H1 (cell line): ENCODE measurements around the gene C2orf42. TPM values are rescaled to one million over a fixed set of nuclear protein-coding genes. Genes with fewer than 3 reads are reported as not detected.

Experiments
- ATF3 ChIP-seq: IDR thresholded peaks from 2 replicates; pipeline ENCODE4 v1.6.1; 2011; ENCODE audit warnings: low read depth, mild to moderate bottlenecking, low read length; ENCODE audit not compliant: insufficient read depth
- EP300 ChIP-seq, 2 experiments: IDR thresholded peaks; 1 replicate in 1 of 2; 2 replicates in 1 of 2; pipeline ENCODE4 v1.6.1; 2011 to 2012; ENCODE audit warnings: low read depth in 2 of 2, low read length in 2 of 2, mild to moderate bottlenecking in 2 of 2, borderline replicate concordance in 1 of 2, inconsistent platforms in 1 of 2, moderate library complexity in 1 of 2
- EZH2 ChIP-seq: fragments of 200-600 bp; sonication (generic); IDR thresholded peaks from 2 replicates; pipeline ENCODE4 v1.7.1; 2012; ENCODE audit warnings: low read depth, mild to moderate bottlenecking, moderate library complexity, low read length, inconsistent platforms; ENCODE audit not compliant: severe bottlenecking
- FOSL1 ChIP-seq: IDR thresholded peaks from 2 replicates; pipeline ENCODE4 v1.6.1; 2011; ENCODE audit warnings: mild to moderate bottlenecking, low read depth, low read length, moderate library complexity; ENCODE audit not compliant: insufficient read depth
- GTF2F1 ChIP-seq: IDR thresholded peaks from 2 replicates; pipeline ENCODE4 v1.6.1; 2012; ENCODE audit warnings: low read depth, low read length, improper control_type of control experiment, borderline replicate concordance
- JUN ChIP-seq: IDR thresholded peaks from 2 replicates; pipeline ENCODE4 v1.6.1; 2011; ENCODE audit warnings: low read depth, mild to moderate bottlenecking, improper control_type of control experiment, low read length
- JUND ChIP-seq: IDR thresholded peaks from 2 replicates; pipeline ENCODE4 v1.6.1; 2011; ENCODE audit warnings: mild to moderate bottlenecking, improper control_type of control experiment, low read length
- POLR2AphosphoS5 ChIP-seq: IDR thresholded peaks from 2 replicates; pipeline ENCODE4 v1.6.1; 2011; ENCODE audit warnings: low read depth, low read length
- SP1 ChIP-seq: IDR thresholded peaks from 2 replicates; pipeline ENCODE4 v1.6.1; 2011; ENCODE audit warnings: low read depth, low read length
- polyA plus RNA-seq, 7 experiments: library from polyadenylated mRNA; depleted of rRNA in 3 of 7; stranded (reverse) in 5 of 7; unstranded in 2 of 7; fragments of >200 nt in 5 of 7; fragments of 200-250 nt in 2 of 7; gene quantifications; 1 replicate in 5 of 7; 2 replicates in 1 of 7; 4 replicates in 1 of 7; pipeline versions ENCODE4 v1.2.1 to v1.2.3, GENCODE V29; 2011 to 2013; ENCODE audit warnings: missing spikeins in 2 of 7, mixed read lengths in 2 of 7
- total RNA-seq: library from RNA; stranded (reverse); fragmentation: NEBNext Ultra II Directional; extraction: Animal tissue kit (Norgen Biotek cat#: 25700); gene quantifications from 2 replicates; pipeline ENCODE4 v1.2.1, GENCODE V29; 2021

The C2orf42 gene
- total and polyA plus RNA-seq, 2 of the 8 experiments (the other 6 are each of a cell fraction or from before 2014, with no cell fraction given), result 3.9 to 10.7 TPM

- TF ChIP-seq FOSL1, result no peak
- no peak for TF ChIP-seq EZH2
- TF ChIP-seq EP300 (IDR thresholded peaks at IDR 0.05; ENCODE audit: borderline replicate concordance in 1 of 2, low read depth in 2 of 2, low read length in 2 of 2), result peak; percentile 12 to 96
- peak; percentile 85; the same call in 1 of the 2 replicates for TF ChIP-seq GTF2F1
- no peak for TF ChIP-seq SP1
- TF ChIP-seq JUN, result peak; percentile 72
- peak; percentile 93 for TF ChIP-seq ATF3
- 0 out of 2 replicates have a peak, but pooled peaks have one; percentile 3 for TF ChIP-seq POLR2AphosphoS5
- TF ChIP-seq JUND, result peak; percentile 99
These were observed 48.1 kb downstream of the C2orf42 start (continued) for GRCh38 chr2:70142590-70143313.
